HG02884 (cell line): ENCODE results near the gene HSD17B14.

Source experiments
- ATAC-seq: cut with Tn5 transposase; IDR thresholded peaks from one replicate; pipeline ENCODE4 v1.9.1; 2021; ENCODE audit warnings: mild to moderate bottlenecking, moderate library complexity; ENCODE audit not compliant: unreplicated experiment

The HSD17B14 gene

GRCh38 chr19:48830965-48831364 is 5.3 kb downstream of the HSD17B14 start:
- no peak for ATAC-seq

- no peak for ATAC-seq
Observed at GRCh38 chr19:48830088-48830487, 6.2 kb downstream of the HSD17B14 start.

GRCh38 chr19:48826606-48827020 is 9.7 kb downstream of the HSD17B14 start:
- no peak for ATAC-seq

- no peak for ATAC-seq
Observed at GRCh38 chr19:48822514-48822913, 13.8 kb downstream of the HSD17B14 start.

- ATAC-seq = no peak
Observed at GRCh38 chr19:48821633-48822032, 14.7 kb downstream of the HSD17B14 start.

- ATAC-seq = no peak
Observed at GRCh38 chr19:48819366-48819816, 16.9 kb downstream of the HSD17B14 start.

GRCh38 chr19:48818234-48818820 is 18.0 kb downstream of the HSD17B14 start:
- ATAC-seq = no peak

- no peak for ATAC-seq
Observed at GRCh38 chr19:48817585-48818124, 18.6 kb downstream of the HSD17B14 start.

GRCh38 chr19:48815870-48816501 is 20.3 kb downstream of the HSD17B14 start:
- no peak for ATAC-seq

- no peak for ATAC-seq
Observed at GRCh38 chr19:48814895-48815294, 21.4 kb downstream of the HSD17B14 start.

- no peak for ATAC-seq
Observed at GRCh38 chr19:48813123-48813913, 23.0 kb downstream of the HSD17B14 start.

GRCh38 chr19:48812094-48812929 is 24.0 kb downstream of the HSD17B14 start:
- ATAC-seq = peak; percentile 55

GRCh38 chr19:48810151-48810550 is 26.1 kb downstream of the HSD17B14 start:
- no peak for ATAC-seq

GRCh38 chr19:48807590-48808308 is 28.5 kb downstream of the HSD17B14 start:
- no peak for ATAC-seq

- ATAC-seq = no peak
Observed at GRCh38 chr19:48806818-48807589, 29.3 kb downstream of the HSD17B14 start.

GRCh38 chr19:48806518-48806817 is 29.8 kb downstream of the HSD17B14 start:
- ATAC-seq = no peak

- ATAC-seq = no peak
Observed at GRCh38 chr19:48805452-48805851, 30.8 kb downstream of the HSD17B14 start.

- ATAC-seq = no peak
Observed at GRCh38 chr19:48804496-48804895, 31.8 kb downstream of the HSD17B14 start.

GRCh38 chr19:48802623-48803022 is 33.7 kb downstream of the HSD17B14 start:
- ATAC-seq = no peak
